HG03432 (cell line): ENCODE measurements around the gene OR2B2.
"Not testable (repeated sequence)": the region's sequence is repeated elsewhere in the genome, so short reads cannot be mapped to it uniquely, and the experiment has no call there.

ENCODE experiments used
- ATAC-seq: cut with Tn5 transposase; IDR thresholded peaks from one replicate; pipeline ENCODE4 v1.9.1; 2021; ENCODE audit warnings: mild to moderate bottlenecking, moderate library complexity; ENCODE audit not compliant: unreplicated experiment

Gene OR2B2

DNA sequence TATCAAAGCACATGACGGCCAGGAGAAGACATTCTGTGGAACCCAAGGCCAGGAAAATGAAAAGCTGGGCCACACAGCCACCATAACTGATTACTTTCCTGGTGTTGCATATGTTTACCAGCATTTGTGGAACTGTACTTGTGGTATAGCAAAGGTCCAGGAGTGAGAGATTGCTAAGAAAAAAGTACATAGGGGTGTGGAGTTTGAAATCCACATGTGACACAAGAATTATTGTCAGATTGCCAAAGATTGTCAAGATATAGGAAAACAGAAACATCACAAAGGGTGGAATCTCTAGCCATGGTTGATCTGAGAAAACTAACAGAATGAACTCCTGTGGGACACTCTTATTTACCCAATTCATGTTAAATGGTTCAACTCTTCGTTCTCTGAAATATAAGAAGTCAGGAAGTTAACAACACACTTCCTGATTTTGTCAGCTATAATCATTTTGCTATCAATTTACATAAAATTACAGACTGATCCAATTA lies at the start of gene OR2B2:
TSS of gene OR2B2 (minus strand) at position 441 of the 491 bp plus-strand sequence. CDS start at position 364, 77 bp downstream.
- ATAC-seq = no peak

DNA sequence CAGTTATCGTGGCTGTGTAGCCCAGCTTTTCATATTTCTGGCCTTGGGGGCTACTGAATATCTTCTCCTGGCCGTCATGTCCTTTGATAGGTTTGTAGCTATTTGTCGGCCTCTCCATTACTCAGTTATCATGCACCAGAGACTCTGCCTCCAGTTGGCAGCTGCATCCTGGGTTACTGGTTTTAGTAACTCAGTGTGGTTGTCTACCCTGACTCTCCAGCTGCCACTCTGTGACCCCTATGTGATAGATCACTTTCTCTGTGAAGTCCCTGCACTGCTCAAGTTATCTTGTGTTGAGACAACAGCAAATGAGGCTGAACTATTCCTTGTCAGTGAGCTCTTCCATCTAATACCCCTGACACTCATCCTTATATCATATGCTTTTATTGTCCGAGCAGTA lies 45.3 kb upstream of the OR2B2 start:
- ATAC-seq = no peak

DNA sequence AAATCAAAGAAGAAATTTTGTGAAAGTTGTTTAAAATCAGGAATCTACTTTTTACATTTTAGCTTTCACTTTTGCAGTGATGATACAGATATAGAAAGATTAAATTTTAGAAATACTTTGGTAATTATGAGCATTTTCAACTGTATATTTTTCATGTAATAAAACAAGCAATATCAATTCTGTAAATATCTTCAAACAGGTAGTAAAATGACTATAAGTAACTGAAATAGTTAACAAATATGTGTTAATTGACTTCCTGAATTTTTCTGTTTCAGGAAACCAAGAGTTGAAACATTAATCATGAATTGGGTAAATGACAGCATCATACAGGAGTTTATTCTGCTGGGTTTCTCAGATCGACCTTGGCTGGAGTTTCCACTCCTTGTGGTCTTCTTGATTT lies 44.7 kb upstream of the OR2B2 start, which contains the start of gene OR2B6:
TSS of gene OR2B6 (plus strand) at position 301 of the 400 bp plus-strand sequence. CDS start at position 301, 0 bp downstream.
- no peak for ATAC-seq

DNA sequence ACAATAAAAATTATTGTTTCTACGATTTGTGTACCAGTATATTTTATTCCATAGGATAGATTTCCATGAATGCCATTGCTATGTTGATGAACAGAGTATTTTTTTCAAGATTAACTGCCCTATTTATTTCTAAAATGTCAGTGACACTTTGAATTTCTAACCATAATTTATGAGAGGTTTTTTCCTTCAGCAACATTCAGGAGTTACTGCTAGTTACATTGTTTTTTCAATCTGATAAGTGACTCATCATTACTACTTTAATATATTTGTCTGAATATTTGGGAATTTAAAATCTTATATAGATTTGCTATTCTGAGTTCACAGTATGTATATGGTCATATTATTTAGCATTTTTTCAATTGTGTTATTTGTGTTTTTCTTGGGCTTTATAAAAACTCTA lies 38.8 kb upstream of the OR2B2 start:
- no peak for ATAC-seq

DNA sequence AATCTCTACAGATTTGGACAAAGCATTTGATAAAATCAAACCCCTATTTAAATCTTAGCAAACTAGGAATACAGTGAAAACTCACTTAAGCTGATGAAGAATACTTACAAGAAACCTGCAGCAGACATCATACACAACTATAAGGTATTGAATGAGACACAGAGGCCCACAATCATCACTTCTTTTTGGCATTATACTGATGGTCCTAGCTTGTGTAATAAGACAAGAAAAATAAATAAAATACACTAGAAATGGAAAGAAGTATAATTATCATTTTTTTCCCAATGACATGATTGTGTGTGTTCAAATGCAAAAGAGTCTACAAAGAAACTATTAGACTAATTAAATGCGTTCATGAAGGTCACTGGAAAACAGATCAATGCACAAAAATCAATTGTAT lies 36.0 kb upstream of the OR2B2 start:
- ATAC-seq = no peak

DNA sequence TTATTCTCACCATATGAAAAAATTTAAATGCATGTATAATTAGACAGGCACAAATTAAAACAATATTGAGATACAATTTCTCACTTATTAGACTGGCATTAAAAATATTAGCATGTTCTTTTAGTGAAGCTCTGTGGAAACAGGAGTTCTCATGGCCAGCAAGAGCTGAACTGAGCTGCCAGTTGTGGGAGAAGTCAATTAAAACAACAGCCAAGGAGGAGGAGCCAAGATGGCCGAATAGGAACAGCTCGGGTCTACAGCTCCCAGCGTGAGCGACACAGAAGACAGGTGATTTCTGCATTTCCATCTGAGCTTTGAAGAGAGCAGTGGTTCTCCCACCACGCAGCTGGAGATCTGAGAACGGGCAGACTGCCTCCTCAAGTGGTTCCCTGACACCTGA lies 30.9 kb upstream of the OR2B2 start:
- ATAC-seq = not testable (repeated sequence)

DNA sequence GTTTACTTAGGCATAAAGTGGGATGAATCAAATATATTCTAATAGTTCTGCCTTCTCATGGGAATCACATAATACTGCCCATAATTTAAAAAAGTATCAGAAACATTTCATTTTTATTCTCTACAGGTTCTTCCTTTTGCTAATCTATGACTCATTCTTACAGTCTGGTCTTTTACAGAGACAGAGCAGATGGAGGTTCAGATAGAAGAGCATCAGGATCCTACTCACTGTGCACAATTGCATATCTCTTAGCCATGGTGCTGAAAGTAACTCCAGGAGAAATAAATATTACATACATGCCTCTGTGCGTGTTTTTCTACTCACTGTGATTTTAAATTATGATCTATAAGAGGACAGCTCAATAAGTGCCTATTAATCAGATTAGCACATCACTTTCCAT lies 28.6 kb upstream of the OR2B2 start:
- ATAC-seq = no peak

DNA sequence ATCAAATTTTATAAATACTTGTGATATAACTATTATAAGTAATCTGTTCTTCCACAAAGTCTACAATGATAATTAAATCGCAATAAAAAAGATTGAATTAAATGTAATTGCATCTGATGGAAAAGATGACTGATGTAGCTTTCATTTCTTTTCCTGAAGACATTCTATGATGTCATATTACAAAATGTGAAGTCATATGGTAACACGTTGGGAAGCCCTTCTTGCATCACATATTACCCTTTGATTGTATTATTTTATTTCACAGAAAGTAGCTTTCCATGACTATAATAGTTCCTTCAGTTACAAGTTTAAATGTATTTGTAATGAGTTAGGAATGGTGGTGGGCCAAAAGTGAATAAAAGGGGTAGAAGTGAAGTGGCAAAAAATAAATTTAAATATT lies 19.0 kb upstream of the OR2B2 start:
- ATAC-seq = no peak

DNA sequence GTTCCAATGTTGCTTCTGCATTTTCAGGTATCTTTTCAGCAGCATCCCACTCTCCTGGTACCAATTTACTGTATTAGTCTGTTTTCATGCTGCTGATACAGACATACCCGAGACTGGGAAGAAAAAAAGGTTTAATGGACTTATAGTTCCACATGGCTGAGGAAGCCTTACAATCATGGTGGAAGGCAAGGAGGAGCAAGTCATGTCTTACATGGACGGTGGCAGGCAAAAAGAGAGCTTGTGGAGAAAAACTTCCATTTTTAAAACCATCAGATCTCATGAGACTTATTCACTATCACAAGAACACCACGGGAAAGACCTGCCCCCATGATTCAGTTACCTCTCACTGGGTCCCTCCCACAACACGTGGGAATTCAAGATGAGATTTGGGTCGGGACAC lies 17.7 kb upstream of the OR2B2 start:
- ATAC-seq = not testable (repeated sequence)

DNA sequence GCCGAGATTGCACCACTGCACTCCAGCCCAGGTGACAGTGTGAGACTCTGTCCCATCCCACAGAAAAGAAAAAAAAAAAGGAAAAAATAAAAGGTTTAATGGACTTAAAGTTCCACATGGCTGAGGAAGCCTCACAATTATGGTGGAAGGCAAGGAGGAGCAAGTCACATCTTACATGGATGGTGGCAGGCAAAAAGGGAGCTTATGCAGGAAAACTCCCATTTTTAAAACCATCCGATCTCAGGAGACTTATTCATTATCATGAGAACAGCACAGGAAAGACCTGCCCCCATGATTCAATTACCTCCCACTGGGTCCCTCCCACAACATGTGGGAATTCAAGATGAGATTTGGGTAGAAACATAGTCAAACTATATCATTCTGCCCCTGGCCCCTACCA lies 15.8 kb upstream of the OR2B2 start:
- not testable (repeated sequence) for ATAC-seq

DNA sequence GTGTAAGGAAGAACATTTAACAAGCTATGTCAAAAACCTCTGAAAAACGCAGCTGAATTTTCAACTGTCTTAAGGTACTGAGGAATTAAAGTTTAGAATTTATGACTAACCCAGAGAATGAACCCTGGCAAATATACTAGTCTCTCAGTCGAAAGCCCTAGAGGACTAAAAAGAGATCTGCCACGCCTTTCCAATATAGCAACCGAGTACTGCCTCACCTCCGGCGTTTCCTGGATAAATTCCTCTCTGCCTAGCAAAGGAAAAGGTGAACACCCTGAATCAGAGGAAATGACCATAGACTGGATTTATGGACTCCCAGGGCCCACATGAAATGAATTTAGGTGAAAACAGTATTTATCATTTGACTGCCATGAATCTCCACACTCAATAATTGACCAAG lies 12.0 kb upstream of the OR2B2 start:
- ATAC-seq = no peak

DNA sequence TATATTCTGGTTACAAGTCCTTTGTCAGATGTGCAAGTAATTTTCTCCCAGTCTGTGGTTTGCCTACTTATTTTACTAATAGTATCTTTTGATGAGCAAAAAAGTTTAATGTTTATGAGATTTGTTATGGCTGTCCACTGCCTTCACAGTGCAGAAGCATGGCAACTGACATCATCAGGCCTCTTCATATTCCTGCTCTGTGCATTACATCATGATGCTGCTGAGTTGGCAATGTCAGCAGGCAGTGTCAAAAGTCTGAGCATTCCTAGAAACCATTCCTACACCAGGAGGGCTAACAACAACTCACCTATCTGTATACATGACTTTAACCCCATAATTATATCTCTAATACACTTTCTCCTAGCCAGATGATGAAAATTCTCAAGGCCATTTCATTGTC lies 10.8 kb upstream of the OR2B2 start:
- no peak for ATAC-seq

DNA sequence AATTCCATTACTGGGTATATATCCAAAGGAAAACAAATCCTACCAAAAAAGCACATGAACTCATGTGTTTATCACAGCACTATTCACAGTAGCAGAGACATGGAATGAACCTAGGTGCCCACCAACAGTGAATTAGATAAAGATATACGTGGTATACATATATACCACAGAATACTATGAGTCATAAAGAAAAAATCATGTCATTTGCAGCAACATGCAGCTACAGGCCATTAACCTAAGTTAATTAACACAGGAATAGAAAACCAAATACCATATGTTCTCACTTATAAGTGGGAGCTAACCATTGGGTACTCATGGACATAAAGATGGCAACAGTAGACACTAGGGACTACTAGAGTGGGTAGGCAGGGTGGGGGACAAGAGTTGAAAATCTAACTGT lies 4.2 kb downstream of the OR2B2 start:
- no peak for ATAC-seq

DNA sequence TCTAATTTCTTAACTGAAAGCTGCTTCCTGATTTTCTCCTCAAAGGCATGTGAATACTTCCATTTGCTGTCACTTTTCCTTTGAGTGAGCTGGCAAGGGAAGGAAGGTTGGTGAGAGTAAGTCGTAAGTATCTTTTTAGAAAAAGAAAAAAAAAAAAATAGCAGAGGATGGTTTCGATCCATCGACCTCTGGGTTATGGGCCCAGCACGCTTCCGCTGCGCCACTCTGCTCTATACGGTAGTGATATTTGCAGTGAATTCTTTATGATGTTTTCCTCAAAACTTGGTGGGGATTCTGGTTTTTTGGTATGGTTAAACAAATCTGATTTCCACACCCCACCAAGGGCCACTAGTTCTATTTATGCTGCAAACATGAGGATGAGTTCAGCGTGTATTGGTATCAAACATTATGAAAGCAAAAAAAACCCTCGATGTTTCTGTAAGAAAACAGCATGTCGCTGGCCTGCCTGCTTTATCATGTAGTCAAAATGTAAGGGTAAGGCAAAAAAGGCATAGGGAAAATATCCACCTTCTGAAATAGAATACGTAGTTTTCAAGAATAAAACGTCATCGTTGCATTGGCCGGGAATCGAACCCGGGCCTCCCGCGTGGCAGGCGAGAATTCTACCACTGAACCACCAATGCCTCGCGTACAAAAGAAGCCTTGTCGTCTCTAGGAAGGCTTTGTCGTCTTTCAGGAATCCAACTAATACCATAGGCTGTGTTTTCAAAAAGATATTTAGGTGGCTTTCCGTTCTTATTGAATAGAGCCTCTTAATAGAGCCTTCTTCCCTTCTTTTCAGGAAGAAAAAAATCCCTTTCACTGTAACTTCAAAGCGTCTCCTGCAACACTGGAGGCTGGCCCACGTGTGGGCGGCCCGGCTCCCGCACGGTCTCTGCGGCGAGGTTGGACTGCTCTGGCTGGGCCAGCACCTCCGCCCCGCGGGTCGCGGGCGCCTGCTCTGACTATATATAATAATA lies 9.6 kb downstream of the OR2B2 start:
- ATAC-seq = peak; percentile 82

DNA sequence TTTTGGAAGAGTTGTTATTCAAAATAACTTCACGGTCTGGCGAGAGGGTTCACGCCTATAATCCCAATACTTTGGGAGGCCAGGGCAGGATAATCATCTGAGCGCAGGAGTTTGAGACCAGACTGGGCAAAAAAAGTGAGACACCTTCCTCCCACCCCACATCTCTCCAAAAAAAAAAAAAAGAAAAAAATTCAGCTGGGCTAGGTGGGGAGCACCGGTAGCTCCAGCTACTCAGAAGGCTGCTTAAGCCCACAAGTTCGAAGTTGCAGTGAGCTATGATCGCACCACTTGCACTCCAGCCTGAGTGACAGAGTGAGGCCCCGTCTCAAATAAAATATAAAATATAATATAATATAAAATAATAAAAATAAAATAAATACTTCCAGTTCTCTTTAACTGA lies 10.4 kb downstream of the OR2B2 start:
- no peak for ATAC-seq

DNA sequence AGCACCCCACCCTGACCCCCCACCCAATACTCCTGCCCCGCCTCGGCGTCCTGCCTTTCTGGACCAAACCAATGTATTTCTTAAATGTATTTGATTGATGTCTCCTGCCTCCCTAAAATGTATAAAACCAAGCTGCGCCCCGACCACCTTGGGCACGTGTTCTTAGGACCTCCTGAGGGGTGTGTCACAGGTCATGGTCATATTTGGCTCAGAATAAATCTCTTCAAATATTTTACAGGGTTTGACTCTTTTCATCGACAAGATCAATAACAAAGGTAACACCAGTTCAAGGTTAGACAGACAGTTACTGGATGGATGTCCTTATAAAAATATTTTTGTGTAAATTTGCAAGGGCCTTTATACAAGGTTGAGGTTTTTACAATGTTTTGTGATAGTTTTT lies 12.0 kb downstream of the OR2B2 start:
- ATAC-seq = not testable (repeated sequence)

DNA sequence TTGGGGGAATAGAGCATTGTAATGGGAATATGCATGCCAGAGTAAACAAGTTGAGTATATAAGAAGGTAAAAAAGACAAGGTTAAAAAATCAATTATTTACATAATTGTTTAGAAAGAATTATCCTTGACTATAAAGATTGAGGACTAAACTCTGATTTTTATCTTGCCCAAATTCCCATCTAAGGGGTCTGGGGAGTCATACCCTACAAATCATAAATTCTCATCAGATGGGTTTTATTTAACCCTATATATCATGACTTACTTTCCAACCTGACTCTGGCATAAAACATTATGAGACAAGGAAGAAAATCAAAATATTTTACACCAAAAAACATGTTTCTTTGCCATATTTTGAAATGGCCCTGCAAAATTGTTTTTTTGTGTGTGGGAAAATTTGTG lies 12.7 kb downstream of the OR2B2 start:
- ATAC-seq = no peak

DNA sequence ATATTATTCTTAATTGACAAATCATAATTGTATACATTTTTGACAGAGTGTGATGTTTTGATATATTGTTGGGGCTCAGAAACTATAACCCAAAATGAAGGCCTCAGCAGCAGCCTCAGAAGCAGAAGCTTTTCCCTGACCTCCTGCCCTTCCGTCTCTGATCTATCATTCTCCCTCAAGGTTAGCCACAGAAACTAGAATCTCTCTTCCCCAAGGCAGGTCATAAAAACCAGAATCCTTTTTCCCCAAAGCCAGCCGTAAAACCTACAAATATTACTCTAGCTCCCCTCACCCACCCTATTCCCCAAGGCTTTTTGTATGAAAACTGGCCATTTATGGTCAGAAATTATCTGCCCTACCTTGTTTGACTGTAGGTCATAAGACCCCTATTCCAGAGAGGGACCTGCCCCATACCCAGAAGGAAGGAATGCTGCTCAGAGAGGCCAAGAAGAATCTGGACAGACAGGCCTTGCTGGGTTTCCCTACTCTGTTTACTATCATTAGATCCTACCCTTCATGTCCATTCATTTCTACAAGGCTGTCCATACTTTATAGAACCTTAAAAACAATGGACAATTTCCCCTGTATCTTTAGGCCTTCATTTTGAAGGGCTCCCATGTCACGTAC lies 14.5 kb downstream of the OR2B2 start:
- no peak for ATAC-seq

DNA sequence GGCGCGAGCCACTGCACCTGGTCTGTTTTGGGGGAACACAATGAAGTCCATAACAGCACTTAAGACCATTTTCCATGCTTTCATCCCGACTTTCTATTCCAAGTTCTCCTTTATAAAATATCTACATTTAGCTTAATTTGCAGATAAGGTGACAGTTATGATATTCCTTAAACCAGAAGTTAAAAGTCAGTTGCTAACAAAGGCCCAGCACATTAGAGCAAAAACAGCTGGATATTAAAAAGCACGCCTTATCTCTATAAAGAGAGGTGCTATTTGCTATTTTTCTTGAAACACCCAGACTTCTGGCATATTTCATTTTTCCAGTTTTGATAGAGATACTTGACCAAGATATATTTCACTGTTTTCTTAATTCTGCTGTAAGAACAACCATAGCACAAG lies 15.8 kb downstream of the OR2B2 start:
- no peak for ATAC-seq

DNA sequence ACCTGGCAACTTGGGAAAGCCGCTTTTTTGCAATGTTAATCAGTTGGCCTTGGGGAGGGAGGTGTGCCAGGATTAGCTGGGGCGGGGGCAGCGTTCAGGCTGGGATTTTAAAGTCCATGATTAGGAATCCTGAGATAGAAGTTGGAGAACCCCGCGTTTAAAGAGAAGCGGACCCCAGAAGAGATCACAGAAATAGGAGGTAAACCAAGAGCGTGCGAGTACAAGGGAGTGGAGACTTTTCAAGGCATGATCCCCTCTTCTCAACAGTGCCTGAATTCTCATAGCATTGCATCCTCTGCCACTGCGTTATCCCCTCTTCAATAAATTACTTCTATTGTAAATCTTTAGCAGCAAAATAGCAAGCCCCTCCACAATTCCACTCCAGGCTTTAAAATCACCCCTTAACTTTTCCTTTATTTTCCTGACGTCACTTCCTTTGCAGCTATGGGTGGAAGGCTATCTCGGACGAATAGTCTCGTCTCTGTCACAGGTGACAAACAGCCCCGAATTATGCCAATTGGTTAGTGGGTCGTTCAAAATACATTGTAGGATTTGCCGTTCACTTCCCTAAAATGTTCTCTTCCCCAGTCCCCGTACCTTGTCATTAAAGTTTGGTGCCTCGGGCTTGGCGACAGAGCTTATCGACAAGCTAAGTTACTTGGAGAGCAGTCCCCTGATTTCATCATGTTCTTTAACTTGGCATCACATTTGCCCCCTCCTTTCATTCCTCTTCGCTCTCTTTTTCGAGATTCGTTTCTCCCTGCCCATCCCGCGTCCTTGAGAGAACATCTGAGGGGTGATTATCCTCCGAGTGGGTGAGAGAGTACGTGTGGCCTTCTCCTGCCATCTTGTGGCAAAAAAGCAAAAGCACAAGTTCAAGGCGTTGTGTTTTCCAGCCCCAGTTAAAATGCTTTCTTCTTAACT lies 17.1 kb downstream of the OR2B2 start:
- ATAC-seq = no peak
